GM04504 (cell line): Measurements from ENCODE around the gene PDLIM5.
"Not testable (repeated sequence)": the region's sequence is repeated elsewhere in the genome, so short reads cannot be mapped to it uniquely, and the experiment has no call there.

Experiments used
- DNase-seq: peaks from one replicate; pipeline ENCODE4 v3.0.0-alpha.2; 2012; ENCODE audit warnings: low read depth

The PDLIM5 gene

DNA sequence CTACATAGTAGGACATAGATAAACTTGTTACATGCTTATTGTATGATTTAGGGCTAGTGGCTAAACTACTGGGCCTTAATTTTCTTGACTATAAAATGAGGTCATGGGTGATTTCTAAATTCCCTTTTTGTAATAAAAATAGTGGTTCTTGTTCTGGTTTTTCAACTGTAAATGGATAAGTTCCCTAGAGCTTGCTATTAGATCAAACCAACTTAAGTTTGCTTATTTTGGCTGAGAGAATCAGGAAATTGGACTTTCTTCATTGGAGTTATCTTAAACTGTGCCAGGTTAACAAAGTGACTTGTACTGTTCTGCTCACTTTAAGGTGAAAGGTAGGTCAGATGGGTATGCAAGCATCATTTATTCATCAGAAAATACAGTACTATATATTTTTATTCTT is 78.3 kb downstream of the PDLIM5 start:
- DNase-seq = no peak

DNA sequence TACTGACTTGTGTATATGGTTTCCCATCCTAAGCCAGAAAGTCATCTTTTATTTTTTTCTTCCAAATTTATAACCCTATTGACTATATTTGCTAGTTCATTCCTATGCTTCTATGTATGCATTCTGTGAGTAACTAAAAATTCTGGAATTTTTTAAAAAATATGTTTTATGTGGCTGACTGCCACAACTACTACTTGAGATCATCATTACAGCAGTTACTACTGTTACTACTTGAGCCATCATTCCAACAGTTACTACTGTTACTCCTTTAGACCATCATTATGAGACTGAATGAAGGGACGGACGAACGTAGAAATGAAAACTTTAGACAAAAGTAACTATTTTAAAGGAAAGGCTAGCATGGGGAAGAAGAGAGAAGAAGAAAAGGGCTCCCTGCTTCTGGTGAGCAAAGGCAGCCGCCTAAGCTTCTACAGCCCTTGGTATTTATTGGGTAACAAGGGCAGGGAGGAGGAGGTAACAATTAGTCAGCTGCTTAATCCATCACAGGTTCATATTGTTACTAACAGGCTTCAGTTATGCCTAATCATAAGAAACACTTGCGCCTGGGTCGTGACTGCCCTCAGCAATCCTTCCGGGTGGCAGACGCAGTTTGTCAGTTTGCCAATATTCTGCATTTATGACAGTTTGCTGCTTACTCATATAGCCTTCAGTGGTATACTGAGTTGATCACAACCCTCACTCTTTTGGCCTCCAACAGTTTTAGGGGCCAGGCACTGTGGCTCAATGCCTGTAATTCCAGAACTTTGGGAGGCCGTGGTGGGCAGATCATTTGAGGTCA is 80.4 kb downstream of the PDLIM5 start:
- no peak for DNase-seq

DNA sequence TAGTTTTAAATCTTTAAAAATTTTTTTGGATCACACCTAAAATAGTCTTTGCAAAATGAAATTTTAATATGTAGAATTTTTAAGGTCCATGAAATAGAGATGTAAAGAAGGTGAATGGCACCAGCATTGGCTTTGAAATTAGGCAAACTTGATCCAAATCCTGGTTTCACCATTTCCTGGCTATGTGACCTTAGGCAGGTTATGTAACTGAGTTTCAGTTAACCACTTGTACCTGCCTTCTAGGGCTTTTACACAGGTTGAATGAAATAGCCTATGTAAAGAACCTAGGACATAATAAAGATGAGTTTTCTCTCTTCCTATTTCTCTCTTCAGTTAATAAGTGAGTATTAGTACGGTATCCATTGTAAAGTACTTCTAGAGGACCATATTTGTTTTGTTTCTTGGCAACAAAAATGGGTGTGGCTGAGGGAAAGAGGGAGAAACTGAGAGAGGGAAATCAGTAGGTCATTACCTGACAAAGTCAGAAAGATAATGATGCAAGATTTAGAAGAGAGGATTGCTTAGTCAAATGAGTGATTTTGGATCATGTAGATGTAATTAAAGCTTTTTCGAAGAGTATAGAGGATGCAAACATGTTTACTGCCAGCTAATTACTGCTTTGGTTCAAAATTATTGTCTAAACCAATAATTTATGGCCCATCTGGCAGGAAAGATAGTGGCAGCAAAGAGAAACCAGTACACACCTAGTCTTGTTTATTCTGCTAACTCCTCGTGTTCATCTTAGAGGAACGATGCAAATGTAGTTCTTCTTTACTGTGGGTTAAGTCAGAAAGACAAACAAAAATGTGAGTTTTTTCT is 81.9 kb downstream of the PDLIM5 start:
- DNase-seq = no peak

DNA sequence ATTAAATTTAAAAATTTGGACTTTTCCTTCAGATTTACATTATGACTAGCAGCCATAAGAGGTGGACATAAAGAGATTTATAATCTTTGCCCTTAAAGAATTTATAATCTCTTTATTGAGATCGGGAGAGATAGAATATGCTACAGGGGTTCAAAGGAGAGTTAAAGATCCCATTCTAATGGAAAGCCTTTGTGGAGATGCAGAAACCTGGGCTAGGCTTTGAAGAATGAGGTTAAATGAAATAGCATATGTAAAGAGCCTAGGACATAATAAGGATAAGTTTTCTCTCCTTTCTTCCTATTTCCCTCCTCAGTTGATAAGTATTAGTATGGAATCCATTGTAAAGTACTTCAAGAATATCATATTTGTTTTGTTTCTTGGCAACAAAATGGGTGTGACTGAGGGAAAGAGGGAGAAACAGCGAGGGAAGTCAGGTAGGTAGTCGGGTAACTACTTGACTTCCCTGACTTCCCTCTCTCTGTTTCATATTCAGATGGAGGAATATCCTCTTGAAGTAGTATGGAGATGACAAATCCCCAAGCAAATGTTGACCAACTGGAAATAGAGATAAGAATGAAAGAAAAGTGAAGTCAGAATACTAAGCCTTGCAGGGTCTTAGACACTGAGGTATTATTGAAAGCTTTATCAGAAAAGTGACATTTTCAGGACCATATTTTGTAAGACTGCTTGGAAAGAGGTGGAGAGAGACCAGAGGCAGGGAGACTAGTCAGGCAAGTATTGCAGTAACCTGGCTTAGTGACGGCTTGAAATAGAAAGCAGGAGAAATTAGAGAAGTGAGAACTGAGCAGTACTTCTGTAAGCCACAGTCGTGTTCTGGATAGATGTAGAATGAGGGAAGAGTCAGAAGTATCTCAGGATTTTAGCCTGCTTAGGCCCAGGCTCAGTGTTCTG is 82.9 kb downstream of the PDLIM5 start:
- DNase-seq = no peak

DNA sequence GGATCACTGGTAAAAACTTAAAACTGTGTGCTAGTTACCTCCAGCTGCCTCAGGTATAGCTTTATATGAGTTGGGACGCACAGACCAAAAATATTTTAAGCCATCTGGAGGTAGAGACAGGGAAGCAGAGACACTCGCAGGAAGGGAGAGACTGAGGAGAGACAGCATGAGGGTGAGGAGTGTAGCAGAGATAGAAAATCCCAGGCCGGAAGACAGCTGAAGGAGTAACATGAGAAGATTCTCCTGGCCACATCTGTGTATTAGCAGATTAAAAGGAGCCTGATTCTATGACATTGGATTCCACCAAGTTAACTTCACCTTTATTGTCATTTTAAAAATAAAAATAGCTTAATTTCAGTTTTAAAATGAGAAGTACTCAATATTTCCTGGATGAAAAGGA is 84.3 kb downstream of the PDLIM5 start:
- no peak for DNase-seq

DNA sequence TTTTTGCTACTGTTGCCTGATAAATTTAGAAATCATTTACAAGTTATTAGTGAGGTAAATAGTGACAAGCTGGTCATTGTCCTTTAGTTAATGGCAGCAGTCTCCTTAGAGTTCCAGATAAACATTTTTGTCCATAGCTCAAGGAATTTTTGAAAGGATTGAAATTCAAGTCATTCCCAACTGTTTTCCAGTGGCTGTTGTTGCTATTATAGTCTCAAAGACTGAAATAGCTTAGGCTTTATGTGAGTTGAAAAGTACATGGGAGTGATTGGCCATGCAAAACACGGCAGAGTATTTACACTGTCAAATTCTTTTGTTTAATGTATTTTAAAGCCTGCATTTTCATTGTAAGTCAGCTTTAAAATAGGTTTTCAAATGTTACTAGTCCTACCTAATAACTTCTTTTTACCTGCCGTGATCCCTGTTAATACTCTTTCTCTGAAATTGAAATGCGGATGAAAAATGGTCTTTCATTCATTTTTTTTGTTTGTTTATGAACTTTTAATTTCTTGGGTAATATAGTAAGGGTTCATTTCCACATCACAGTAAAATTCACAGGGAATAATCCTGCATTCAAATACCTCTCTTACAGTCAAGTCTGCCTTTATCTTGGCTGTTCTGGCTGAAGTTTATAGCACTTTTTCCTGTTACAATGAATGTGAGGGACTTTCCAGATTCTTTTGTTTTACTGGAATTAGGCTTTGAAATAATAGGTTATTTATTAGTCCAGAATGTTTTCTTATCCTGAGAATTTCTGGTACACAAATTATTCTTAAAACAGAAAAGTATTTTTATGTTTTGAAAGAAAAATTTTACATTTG is 85.1 kb downstream of the PDLIM5 start:
- DNase-seq = no peak

DNA sequence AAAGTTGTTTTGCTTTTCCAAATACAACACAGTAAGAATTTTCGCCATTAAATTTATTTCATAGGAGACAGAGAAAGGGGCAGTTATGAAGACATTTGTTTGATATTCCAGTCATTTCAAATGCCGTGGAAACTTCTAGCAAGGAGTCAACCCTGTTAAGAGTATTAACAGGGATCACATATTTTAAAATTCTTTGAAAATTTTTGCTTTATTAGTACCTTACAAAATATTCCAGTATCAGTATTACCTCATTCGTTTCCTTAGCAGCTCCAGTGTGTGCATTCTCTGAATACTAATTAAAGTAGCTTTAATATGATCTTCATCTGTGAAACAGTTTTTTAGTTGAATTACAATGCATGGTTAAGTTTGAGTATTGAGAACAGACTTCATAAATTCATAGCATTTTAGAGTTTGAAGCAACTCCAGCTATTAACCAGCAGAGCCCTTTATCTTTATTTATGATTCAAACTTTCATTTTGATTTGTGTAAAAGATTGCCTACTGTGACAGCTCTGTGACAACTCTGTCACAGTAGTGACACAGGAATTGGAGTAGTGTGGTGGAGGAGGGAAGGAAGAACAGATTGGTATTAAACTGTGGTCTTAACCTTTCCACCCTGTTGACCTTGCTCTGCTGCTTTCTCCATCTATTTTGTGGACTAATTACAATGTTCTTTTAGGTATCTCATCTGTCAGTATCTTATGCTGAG is 86.3 kb downstream of the PDLIM5 start:
- no peak for DNase-seq

DNA sequence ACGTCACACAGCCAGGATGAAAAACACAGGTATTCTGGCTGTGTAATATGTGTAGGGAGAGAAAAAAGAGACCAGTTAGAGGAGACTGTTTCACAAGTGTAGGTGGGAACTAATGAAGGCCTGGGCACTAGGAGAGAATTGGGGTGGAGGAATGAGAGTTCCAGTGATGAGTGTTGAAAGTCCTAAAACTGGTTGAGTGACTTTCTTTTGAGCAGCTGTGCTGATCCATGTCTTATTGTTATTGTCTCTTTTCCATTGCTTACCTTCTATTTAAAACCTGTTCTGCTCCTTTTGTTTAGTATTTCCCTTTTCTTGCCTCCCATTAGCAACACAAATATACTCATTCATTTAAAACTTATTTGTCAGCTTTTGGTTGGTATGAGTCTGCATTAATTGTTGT is 88.7 kb downstream of the PDLIM5 start:
- DNase-seq = no peak

DNA sequence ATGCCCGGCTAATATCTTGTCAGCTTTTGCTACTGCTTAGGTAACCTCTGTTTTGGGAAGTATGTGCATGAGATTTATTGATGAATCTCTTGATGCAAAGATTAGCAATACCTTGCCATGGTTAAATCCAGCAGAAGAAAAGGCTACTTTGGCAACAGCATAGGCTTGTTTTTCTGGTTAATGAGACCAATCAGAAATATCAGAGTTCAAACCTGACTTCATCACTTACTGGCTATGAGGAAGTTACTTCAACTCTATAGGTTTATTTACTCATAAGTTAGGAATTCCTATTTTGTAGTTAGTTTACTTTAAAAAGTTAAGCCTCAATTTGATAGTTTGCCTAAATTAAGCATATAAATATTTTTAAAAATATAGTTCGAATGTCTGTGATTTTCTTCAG is 93.1 kb downstream of the PDLIM5 start:
- no peak for DNase-seq

DNA sequence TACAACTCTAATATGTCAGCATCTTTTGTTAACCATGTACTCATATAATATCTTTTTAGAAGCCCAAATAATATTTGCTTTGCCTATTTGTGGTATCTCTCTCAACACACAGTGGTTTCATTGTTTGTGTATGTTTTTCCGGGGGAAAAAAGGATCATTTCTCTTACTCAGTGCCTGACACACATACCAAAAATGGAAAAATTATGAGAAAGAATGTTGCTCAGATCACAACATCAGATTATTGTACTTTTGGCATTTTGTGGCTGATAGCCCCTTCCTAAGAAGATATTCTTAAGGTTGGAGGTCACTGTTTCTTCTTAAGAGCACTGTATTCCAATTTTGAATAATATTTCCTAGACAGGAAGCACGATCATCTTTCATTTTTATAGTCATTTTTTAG is 93.6 kb downstream of the PDLIM5 start:
- DNase-seq = peak; percentile 23

DNA sequence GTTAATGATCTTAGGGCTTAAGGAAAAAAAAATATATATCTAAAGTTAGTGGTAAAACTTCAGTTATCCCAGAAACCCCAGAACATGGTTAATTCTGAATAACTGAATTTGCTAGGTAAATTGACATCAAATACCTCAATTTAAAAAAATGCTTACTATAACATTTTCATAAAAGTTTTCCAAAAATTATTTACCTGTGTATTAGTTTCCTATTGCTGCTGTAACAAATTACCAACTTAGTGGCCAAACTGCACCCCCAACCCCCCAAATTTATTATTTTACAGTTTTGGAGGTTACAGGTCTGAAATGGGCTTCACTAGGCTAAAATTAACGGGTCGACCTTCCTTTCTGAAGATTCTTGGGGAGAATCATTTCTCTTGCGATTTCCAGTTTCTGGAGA is 95.2 kb downstream of the PDLIM5 start:
- no peak for DNase-seq

DNA sequence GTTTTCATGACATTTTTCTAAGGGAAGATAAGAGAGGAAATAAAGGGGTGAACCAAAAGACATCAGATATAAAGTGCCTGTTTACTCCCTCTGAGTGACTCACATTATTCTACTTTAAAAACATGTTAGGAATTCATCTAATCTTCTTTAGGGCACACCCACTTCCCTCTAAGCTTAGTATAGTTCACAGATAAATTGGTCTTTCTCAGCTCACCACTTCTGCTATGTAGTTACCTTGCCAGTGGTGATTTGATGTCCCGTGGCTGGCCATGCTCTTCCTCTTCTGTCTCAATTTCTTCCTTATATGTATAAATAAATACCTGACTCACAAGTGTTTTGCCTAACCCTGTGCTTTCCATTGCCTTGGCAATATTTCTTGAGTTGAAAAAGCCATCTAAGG is 96.8 kb downstream of the PDLIM5 start:
- peak; percentile 28 for DNase-seq

DNA sequence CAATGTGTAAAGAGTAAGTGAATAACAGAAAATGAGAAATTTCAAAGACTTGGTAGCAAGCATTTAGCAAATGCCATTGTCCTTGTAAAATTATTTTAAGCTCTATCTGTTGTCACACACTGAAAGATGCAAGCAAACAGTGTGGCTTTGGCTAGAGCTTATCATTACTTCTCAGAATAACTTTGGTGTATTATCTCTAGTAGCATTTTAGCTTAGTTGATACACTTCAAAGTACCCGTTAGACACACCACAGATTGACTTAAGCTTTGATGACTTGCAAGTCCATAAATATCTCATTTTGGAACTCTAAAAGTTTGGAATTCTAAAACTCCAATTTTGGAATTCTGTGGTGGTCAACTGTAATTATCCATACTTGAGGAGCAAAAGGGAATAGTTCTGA is 98.6 kb downstream of the PDLIM5 start:
- DNase-seq = no peak

DNA sequence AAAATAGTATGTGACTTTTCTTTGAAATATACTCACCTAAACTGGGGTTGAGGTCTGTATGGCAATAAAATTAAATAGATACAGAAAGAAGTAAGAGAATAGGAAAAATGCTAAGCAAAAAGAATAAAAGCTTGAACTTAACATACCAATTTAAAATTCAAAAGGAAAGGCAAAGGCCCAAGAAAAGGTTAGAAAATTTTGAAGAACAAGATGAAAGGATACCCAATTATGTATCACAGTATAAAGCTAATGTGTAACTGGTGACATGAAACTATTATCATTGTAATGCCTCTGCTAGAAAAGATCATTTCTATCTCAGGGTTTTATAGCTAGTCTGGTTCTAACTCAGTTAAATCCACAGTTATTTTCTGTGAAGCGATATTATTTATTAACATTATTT is 99.1 kb downstream of the PDLIM5 start:
- DNase-seq = no peak

DNA sequence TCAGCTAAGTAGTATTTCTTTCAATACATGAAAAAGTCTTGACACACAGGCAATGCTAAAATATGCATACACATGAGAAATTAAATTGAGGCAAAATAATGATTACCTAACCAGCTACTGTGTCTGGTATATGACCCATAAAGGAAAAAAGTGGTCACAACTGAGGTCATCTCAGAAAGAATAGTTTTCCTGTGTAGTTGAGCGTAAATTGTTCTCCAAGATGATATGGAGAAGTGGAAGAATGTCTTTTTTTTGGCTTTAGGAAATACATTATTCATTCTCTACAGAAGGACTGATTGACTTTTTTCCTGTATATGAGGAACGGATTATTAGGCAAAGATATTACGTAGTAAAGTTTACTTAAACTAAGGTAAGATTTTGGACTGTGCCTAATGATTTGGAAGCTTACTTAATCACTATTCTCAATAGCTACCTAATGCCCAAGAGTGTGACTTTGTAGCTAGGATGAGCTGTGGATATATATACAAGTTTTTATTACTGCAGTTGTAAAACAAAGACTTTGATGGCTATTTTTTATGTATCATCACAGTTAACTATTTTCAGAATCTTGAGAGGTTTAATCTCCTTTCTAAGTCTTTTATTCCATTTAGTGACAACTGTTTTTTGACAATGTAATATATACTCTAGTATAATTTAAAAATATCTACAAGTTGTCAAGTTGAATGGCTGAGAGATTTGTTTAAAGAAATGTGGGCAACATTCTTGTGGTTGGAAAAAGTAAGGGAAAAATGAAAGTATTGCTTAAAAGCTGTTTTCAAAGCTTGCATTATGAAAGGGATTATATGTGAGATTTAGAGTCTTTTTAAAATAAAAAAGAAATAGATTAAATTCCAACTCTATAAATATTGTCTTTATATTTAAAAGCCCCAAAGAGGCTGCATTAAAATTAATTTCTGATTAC is 100.2 kb downstream of the PDLIM5 start:
- DNase-seq = no peak

DNA sequence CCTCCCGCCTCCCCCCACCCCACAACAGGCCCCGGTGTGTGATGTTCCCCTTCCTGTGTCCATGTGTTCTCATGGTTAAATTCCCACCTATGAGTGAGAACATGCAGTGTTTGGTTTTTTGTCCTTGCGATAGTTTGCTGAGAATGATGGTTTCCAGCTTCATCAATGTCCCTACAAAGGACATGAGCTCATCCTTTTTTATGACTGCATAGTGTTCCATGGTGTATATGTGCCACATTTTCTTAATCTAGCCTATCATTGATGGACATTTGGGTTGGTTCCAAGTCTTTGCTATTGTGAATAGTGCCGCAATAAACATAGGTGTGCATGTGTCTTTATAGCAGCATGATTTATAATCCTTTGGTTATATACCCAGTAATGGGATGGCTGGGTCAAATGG is 104.3 kb downstream of the PDLIM5 start:
- not testable (repeated sequence) for DNase-seq

DNA sequence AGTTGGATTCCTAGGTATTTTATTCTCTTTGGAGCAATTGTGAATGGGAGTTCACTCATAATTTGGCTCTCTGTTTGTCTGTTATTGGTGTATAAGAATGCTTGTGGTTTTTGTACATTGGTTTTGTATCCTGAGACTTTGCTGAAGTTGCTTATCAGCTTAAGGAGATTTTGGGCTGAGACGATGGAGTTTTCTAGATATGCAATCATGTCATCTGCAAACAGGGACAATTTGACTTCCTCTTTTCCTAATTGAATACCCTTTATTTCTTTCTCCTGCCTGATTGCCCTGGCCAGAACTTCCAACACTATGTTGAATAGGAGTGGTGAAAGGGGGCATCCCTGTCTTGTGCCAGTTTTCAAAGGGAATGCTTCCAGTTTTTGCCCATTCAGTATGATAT is 105.9 kb downstream of the PDLIM5 start:
- not testable (repeated sequence) for DNase-seq

DNA sequence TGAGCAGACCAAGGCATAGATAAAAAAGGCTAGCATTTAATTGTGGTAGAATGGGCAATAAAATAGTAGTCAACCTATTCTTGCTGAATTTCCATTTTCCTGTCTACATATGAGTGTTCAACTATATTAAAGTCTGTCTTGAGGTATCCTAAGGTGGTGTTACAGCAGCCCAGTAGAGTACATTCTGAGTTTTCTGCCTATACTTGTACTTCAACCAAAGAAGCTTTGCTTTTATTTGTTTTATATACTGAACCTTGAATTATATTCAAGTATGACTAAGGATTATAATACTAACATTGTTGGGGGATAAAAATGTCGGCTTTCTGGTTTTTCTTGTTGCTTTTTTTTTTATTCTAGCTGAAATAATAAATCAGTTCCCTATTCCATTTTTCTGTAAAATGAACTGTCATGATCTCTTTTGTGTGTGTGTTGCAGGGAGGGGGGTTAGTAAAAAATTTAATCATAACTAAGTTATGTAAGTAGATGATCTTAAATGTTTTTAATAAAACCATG is 106.7 kb downstream of the PDLIM5 start:
- DNase-seq = no peak

DNA sequence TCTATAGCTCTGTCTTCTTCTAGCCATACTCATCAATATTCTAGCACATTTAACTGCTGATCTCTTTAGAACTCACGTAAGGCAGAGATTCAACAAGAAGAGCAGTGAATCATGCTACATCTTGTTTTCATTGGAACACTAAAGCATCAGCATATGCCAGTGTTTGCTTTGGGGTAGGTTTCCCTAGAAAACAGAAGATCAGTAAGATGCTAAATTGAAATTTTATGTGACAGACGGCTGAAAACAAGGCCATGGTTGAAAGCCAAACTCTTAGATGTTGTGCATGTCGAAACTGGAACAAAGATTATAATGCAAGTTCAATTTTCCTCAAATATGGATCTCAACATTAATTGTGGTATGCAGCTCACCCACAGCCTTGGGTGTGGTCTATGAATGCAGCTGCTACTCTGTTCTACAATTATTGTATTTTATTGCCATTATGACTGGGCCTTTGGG is 107.6 kb downstream of the PDLIM5 start:
- peak; percentile 19 for DNase-seq
